Left cardiac atrium (tissue), 4 donors: ENCODE results near the gene ZNF839. TPM values are rescaled to one million over a fixed set of nuclear protein-coding genes. Genes with fewer than 3 reads are reported as not detected.
A peak's percentile ranks its signal among the peaks of the same experiment; 100 is the strongest.
"Not testable (repeated sequence)": the region's sequence is repeated elsewhere in the genome, so short reads cannot be mapped to it uniquely, and the experiment has no call there.

Experiments
- ATAC-seq, 2 donors: fragments of 200-7000 bp; cut with Tn5 transposase; one replicate each; pipeline ENCODE4 v1.9.1; 2020; ENCODE audit warnings: mild to moderate bottlenecking in 2 of 2, moderate library complexity in 2 of 2
- DNase-seq: peaks from one replicate; pipeline ENCODE4 v3.0.0-alpha.2; 2020
- intact Hi-C, 2 donors: fragments of 100-400 bp; cut with DNase I; formaldehyde crosslinking; loops; one replicate each; pipeline versions ENCODE4 v1.14.1 to v1.15.1; 2022 to 2023
- total RNA-seq, 2 donors: library from RNA; stranded (reverse); fragmentation: NEBNext Ultra II Directional; extraction: Animal tissue kit (Norgen Biotek cat#: 25700); gene quantifications; one replicate each; pipeline ENCODE4 v1.2.1, GENCODE V29; 2021
- donor health status: DM: no; HTN: yes; CAD: no.
- donor health status: DM: no; HTN: yes; CAD: no; lungs with severe emphysema.
- donor health status: DM: yes; HTN: yes; CAD: no.
- donor health status: Dilated cardiomyopathy.

ZNF839 gene
- total RNA-seq, 2 donors from 2014 or later: 5.9 to 6.4 TPM

DNA sequence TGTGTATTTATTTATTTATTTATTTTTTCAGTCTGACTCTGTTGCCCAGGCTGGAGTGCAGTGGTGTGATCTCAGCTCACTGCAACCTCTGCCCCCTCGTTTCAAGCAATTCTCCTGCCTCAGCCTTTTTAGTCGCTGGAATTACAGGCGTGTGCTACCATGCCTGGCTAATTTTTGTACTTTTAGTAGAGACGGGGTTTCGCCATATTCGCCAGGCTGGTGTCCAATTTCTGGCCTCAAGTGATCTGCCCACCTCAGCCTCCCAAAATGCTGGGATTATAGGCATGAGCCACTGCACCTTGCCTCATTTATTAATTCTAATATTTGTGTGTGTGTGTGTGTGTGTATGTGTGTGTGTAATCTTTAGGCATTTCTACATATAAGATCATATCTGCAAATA lies 9.8 kb downstream of the ZNF839 start:
- DNase-seq, ATAC-seq: not testable (repeated sequence)
- intact Hi-C loops: loop anchor here in 1 of 2 donors (10.0 kb wide), 1 partner anchor 185 kb away; no protein-coding TSS in a partner anchor

DNA sequence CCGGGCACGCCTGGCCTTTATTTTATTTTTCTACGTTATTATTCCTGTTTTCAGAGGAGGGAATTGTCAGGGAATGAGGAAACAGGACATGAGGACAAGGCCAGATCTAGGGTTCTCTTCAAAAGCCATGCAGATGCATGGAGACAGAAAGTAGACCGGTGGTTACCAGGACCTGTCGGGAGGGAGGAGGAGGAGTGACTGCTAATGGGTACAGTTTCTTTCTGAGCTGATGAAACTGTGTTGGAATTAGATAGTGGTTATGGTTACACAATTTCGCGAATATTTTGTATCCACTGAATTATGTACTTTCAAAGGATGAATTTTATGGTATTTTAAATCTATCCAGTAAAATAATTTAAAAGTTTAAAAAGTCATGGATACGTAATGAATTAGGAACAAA lies 11.3 kb downstream of the ZNF839 start:
- DNase-seq: no peak
- intact Hi-C loops: no loop called here
- ATAC-seq: no peak

DNA sequence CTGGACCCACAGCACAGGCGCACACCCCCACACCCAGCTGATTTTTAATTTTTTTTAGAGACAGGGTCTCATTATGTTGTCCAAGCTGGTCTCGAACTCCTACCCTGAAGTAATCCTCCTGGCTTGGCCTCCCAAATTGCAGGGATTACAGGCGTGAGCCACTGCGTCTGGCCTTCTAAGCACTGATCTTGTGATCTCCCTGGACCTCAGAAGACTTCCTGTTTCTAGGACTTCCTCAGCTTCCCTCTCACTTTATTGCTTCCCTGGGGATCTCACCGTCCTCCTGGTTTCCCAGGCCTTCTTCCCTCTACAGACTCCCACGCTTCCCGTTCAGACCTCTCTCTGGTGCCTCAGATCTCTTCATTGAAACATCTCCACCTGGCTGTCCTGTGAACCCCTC lies 13.8 kb downstream of the ZNF839 start:
- ATAC-seq: no peak
- intact Hi-C loops: no loop called here
- no peak for DNase-seq

DNA sequence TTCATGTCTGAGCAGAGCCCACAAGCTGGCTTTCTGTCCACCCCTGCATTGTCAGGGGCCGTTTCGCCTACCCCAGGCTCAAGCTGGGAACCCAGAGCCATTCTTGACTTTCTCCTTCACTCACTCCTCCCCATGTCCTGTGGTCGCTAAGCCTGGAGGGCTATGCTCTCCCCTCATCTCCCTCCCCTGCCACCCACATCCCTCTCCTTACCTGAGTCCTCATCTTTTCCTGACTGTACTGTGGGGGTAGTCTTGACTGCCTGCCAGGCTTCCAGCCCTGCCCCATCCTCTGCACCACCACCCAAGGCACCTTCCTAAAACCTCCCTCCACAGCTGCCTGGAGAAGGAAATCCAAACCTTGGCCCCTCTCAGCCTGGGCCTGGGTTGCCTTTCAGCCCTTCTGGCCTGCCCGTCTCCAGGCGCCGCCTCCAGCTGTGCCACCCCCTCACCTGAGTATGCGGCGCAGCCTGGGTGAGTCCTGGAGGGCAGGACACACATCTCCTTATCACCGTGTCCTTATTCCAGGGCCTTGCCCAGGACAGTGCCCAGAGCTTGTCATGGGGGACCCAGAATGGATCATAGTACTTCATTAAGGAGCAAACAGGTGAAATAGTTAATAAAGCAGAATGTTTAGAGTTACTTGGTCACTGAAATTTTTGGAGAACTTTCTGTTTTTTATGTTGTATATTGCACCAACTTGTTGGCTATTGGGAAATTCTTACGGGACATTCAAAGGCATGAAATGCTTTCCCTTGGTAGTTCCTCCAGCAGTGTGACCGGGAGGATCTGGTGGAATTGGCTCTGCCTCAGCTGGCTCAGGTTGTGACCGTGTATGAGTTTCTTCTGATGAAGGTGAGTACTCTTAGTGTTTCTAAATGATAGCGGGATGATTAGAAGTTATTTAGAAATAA lies 14.5 kb downstream of the ZNF839 start:
- ATAC-seq (peak in 1 of 2 donors; percentile 50), DNase-seq (no peak)
- intact Hi-C loops: no loop called here

DNA sequence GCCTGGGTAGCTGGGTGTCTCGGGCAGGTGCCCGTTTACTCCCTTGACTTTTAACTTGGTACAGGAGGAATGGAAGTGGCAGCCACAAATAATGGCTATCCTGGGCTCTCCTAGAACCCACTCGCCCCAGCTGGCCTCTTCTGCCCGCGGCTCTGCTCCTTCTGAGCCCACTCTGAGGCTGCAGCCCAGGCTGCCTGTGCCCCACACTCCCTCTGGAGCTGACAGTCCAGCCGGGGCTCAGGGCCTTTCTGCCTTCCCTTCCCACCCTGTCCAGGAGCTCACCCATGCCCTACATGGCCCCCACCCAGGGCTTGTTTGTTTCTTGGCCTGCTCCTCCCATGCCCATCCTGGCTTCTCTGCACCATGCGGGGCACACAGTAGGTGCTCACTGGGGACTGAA lies 15.6 kb downstream of the ZNF839 start:
- ATAC-seq (no peak), DNase-seq (no peak)
- intact Hi-C loops: no loop called here

DNA sequence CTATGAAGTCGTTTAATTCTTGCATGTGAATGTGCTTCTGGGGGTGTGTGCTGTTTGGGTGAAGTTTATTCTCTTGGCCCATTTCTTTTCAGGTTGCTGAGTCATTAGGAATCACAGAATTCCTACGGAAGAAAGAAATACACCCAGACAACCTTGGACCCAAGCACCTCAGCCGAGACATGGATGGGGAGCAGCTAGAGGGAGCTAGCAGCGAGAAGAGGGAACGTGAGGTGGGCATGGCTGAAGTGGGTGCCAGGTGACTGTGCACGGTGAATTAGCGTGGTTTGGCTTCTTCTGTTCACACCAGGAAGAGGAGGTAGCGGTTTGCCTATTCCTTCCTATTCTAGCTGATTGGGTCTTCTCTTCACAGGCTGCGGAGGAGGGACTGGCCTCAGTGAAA lies 19.2 kb downstream of the ZNF839 start:
- ATAC-seq (no peak), DNase-seq (no peak)
- intact Hi-C loops: no loop called here

DNA sequence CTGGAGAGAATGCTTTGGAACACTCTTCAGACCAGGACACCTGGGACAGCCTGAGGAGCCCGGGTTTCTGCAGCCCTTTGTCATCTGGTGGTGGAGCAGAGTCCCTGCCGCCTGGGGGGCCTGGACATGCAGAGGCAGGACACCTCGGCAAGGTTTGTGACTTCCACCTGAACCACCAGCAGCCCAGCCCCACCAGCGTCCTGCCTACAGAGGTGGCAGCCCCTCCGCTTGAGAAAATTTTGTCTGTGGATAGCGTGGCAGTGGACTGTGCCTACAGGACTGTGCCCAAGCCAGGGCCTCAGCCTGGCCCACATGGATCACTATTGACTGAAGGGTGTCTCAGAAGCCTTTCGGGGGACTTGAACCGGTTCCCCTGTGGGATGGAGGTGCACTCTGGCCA lies 22.0 kb downstream of the ZNF839 start:
- no peak for DNase-seq
- no peak for ATAC-seq
- intact Hi-C loops: no loop called here

DNA sequence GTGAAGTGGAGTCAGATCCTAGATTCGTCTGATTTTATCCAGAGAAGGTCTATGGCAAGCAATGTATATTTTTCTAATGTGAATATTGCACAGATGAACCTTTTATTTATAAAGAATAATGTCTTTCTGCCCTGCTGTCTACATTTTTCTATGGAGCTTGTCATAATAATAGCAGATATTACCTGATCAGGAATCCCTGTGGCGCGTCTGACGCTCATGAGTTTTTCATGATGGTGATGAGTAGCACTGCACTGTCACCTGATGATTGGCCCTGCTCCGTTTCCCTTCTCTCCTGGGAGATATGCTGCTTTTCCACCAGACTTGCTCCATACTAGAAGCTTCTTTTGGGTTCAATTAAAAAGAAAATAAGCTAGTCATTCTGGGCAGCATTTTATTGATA lies 22.7 kb downstream of the ZNF839 start:
- intact Hi-C loops: no loop called here
- DNase-seq: no peak

DNA sequence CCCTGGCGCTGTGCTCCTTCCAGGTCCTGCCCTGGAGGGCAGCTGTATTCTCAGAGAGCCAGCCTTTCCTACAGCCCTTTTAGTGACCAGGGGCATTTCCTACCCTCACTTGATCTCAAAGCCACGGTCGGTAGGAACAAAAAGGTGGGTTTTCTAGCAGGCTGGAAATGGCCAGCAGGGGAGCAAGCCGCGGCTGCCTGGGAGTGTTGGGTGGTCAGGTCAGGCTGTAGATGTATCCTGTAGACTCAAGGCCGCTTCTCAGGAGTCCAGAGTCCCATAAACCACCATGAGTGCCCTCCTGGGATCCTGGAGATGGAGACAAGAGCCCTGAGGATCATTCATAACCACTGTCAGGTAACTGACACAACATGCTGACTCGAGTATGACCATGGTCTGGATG lies 24.5 kb downstream of the ZNF839 start:
- DNase-seq: no peak
- intact Hi-C loops: no loop called here
- ATAC-seq: no peak

More for the DNA sequence above, 22.7 kb downstream of the ZNF839 start:
- ATAC-seq: no peak

DNA sequence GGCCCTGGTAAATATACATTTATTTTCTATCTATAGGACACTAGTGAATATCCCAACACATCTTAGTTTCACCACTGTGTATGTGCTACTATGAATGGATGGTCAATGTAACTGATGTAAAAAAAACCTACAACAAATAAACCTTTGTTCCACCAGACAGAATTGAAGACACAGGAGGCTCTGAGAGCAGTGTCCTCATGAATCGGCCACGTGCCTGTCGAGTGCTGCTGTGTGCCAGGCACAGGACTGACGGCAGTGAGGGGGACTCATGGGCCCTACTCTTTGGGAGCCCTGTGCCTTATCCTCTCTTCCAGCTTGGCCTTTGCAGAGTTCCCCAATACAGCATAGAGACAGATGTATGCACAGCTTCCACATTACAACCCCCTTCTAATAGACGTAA lies 24.9 kb downstream of the ZNF839 start:
- intact Hi-C loops: no loop called here
- no peak for ATAC-seq

DNA sequence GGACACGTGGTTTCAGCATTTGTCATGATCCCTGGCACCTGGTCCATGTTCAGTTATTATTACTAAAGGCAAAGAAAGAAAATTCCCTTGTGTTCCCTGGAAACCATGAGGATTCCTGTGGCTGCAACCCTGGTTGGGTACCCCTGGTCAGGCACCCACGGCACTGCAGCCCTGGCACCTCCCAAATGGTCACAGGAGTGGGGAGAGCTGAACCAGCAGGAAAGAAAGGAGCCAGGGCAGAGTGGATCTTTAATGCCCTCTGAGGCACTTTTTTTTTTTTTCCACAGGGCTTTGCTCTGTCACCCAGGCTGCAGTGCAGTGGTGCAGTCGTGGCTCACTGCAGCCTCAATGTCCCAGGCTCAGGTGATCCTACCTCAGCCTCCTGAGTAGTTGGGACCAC lies 25.7 kb downstream of the ZNF839 start:
- ATAC-seq: no peak
- intact Hi-C loops: no loop called here
- no peak for DNase-seq

More for the DNA sequence above, 24.9 kb downstream of the ZNF839 start:
- DNase-seq: no peak

DNA sequence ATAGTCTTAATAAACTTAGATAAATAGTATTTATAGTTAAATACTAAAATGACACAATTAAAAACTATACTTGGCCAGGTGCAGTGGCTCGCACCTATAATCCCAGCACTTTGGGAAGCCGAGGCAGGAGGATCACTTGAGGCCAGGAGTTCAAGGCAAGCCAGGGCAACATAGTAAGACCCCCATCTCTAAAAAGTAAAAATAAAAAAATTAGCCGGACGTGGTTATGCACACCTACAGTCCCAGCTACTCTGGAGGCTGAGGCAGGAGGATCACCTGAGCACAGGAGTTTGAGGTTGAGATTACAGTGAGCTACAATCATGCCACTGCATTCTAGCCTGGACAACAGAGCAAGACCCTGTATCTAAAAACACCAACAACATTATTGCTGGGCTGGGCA lies 27.1 kb downstream of the ZNF839 start:
- DNase-seq (no peak), ATAC-seq (no peak)
- intact Hi-C loops: no loop called here

DNA sequence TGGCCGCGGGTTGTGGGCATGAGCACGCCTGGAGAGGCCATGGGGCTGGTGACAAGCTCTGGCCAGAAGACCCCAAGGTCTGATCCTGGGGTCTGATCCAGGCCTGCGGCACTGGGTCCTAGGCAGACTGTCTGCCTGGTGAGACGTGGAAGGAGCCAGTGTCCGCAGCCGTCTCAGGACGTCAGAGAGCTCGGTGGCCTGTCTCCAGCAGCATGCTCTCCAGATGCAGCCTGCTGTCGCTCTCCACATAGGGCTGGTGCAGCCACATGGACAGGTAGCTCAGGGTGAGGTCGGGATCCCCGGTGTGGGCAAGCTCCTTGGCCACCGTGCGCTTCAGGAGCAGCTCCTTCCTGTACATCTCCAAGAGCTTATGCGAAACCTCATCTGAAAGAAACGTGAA lies 28.8 kb downstream of the ZNF839 start:
- intact Hi-C loops: no loop called here
- DNase-seq: no peak
- ATAC-seq: no peak

DNA sequence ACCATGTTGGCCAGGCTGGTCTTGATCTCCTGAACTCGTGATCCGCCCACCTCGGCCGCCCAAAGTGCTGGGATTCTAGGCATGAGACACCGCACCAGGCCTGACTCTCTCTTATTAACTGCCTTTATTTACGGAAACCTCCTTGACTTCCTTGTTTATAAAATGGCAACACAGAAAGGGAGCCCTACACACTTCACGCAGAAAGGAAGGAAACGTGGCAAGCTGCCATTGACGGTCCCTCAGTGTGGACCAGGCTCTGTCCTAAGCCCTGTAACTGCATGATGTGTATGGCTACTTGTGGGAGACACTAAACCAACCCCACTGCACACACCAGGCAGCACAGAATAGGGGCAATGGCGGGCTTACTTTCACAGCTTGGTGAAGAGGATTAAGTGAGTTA lies 31.5 kb downstream of the ZNF839 start:
- ATAC-seq: peak; percentile 66 to 72
- intact Hi-C loops: no loop called here
- DNase-seq: peak; percentile 69

DNA sequence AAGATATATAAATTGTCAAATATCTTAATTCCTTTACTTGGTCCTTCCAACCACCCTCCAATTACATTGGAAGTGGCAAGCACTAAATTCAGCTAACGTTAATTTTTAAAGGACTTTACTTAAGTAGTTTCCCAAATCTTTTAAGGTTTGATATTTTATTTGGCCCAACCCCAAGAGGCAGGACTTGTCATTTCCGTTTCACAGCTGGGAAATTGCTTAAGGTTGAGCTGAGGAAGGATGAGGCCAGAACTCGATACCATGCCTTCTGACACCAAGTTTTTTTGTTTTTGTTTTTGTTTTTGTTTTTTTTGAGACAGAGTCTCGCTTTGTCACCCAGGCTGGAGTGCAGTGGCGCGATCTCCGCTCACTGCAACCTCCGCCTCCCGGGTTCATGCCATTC lies 32.0 kb downstream of the ZNF839 start:
- peak in 1 of 2 donors; percentile 50 for ATAC-seq
- DNase-seq, intact Hi-C loops: not testable (repeated sequence)

DNA sequence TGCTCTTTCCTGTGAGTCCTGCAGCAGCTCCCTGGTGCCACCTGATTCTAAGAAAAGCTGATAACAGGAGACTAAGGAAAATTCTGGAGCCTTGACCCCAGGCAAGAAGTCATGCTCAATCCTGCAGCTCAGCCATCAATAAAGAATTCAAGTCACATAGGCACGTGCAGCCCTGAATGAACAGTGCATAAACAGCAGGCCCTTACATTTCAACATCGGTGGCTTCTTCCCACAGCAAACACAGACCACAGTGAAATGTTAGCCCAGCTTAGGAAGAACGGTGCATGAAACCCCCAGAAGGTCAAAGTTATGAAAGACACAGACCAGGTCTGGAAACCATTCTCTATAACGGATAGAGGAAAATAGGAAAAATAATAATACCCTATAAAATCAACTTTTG lies 32.7 kb downstream of the ZNF839 start:
- intact Hi-C loops: no loop called here
- no peak for DNase-seq
- ATAC-seq: no peak

DNA sequence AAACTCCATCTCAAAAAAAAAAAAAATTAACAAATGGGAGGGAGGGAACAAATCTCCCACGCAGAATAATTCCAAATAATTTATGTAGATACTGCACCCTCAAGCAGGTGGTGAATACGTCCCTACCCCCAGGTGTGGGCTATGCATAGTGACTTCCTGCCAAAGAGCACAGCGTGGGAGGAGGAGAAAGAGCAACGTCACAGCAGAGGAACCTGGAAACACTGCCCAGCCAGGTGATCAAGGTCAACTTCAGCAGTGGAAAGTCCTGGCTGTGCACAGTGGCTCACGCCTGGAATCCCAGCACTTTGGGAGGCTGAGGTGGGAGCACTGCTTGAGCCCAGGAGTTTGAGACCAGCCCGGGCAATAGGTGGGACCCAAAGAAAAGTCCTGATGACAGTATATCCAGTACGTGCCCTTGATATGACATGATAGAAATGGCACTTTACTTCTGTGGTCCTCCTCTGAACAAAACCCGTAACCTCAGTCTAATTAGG lies 33.6 kb downstream of the ZNF839 start:
- no peak for ATAC-seq
- intact Hi-C loops: no loop called here
- no peak for DNase-seq

DNA sequence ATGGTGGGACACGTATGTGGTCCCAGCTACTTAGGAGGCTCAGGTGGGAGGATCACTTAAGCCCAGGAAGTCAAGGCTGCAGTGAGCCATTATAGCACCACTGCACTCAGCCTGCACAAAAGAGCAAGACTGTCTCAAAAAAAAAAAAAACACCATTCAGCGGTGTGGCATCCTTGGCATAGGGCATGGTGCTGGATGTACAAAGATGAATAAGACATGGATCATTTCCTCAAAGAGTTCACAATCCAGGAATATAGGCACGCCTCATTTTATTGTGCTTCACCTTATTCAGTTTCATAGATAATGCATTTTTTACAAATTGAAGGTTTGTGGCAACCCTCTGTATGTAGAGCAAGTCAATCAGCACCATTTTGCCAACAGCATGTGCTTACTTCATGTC lies 36.7 kb downstream of the ZNF839 start:
- ATAC-seq (no peak), DNase-seq (no peak)
- intact Hi-C loops: no loop called here

DNA sequence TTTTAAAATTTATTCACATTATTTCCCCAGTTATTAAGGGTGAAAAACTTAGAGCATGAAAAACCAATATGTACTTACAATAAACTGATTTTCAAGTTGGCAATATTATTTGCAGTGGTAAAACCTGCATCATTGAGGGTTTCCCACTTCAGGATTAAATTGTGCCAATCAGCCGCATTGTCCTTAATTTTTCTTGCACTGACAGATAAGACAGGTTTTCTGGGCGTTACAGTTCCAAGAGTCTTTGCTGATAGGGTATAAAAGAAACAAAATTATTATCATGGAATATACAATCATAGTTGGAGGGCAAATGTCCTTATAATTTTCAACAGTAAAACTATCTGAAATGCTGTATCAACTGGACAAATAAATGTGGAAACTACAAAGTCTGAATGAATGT lies 39.8 kb downstream of the ZNF839 start:
- DNase-seq (no peak), ATAC-seq (no peak)
- intact Hi-C loops: no loop called here

DNA sequence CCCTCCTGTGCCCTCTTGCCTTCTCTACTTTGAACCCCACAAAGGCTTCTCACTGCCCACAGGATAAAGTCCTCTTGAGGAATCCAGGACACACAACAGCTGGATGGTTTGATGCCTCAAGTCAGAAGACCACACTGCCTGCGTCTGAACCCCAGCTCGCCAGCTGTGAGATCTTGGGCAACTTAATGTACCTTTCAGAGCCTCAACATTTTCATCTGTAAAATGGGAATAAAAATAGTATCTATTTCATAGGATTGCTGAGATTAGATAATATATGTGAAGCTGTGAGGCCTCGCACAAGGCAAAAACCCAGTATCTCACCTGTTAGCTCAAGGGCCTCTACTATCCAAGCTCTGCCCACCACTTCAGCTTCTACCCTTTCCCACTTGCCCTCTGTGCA lies 40.8 kb downstream of the ZNF839 start:
- ATAC-seq: no peak
- intact Hi-C loops: no loop called here
- no peak for DNase-seq

DNA sequence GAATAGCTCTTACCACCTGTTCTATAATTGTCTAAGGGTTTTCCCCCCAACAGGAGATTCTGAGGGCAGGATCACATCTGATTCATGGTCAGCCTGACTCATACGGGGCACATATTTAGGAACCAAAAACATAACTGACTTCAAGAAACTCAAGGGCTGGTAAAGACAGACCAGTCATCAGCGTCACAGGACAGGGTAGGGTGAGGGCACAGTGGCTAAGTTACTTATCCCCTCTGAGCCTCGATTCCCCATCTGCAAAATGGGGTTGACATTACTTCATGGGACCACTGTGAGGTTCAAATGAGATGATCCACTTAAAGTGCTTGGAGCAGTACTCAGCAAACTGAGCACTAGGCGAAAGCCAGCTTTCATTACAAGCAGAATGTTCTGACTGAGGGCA lies 42.5 kb downstream of the ZNF839 start:
- DNase-seq (no peak), ATAC-seq (peak in 1 of 2 donors; percentile 1)
- intact Hi-C loops: no loop called here
